ENCODE measurements around the gene PKNOX2.
A peak's percentile ranks its signal among the peaks of the same experiment; 100 is the strongest.

Gene PKNOX2

GRCh38 chr11:125382314-125382791 is 217.8 kb downstream of the PKNOX2 start:
- no peak for DNase-seq (ENCODE audit: low read depth)

GRCh38 chr11:125382822-125383221 is 218.3 kb downstream of the PKNOX2 start:
- DNase-seq (ENCODE audit: low read depth) = no peak

GRCh38 chr11:125384825-125385224 is 220.3 kb downstream of the PKNOX2 start:
- no peak for DNase-seq (ENCODE audit: low read depth)

- no peak for DNase-seq (ENCODE audit: low read depth)
Observed at GRCh38 chr11:125387901-125388300, 223.3 kb downstream of the PKNOX2 start.

GRCh38 chr11:125388611-125389010 is 224.1 kb downstream of the PKNOX2 start:
- DNase-seq (ENCODE audit: low read depth) = no peak

DNA sequence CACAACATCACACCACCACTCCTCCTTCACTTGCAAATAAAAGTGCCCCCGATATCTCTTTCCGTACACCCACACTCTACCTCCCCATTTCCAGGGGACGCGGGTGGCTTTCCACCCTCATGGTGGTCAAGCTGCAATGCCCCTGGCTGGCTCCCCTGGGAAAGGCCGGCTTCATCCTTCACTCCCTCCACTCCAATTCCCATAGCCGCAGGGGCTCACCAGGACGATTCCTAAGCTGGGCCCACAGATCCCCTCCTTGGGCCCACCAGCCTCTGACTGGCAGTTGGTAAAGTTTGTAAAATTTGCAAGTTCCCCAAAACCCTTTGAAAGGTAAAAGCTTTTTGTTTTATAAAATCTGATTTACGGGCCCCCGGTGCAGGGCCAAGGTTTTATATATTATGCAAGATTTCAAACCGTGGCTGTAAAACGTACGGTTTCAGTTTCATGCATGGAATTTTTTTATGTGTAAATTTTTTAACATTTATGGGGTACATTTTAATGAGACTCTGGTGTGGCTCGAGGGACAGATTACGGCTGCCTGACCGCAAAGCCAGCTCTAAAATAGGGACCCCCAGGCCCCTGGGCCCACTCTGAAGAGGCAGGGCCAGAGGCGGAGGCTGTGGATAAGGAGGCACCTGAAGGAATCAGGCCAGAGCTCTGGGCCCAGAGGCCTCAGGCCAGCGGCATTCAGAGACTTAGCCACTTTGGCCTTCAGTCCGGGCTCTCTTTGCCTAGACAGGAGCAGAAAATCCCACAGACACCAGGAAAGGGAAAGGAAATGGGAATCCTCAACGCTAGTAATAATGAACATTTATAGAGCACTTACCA is 225.0 kb downstream of the PKNOX2 start:
- no peak for DNase-seq (ENCODE audit: low read depth)

- DNase-seq (ENCODE audit: low read depth) = peak; percentile 21
Observed at GRCh38 chr11:125390946-125391345, 226.4 kb downstream of the PKNOX2 start.

DNA sequence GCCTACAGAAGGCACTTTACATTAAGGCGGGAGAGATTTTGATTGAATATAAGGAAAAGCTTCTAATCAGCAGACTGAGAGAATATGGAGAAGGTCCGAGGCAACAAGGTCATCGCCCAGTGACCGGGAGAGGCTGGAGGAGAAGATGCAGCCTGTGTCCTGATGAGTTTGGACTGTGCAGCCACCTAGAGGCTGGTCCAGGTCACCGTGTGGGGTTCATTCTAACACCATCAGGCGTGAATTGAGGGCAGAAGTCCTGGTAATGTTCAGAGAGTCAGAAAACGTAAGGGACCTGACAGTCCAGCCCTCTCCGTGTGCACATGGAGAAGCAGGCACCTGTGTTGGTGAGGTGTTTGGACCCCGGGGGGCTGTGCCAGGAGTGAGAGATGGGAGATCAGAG is 228.8 kb downstream of the PKNOX2 start:
- no peak for DNase-seq (ENCODE audit: low read depth)

DNA sequence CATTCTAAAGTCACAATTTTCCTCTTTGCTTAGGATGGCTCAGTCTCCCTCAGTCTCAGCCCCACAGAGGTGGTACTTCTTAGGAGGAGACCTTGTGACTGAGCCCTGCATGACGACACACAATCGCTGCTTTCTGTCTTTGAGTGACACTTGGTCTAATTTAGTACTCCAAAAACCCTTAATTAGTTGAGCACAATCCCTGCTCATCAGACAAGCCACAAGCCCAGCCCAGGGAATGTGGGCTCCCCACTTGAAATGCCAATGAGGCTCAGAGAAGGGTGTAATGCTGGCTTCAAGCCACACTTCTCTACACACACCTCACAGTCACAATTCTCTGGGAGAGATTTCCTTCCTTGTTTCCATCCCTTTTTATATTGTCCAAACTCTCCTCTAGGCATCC is 229.7 kb downstream of the PKNOX2 start:
- DNase-seq (ENCODE audit: low read depth) = no peak

DNA sequence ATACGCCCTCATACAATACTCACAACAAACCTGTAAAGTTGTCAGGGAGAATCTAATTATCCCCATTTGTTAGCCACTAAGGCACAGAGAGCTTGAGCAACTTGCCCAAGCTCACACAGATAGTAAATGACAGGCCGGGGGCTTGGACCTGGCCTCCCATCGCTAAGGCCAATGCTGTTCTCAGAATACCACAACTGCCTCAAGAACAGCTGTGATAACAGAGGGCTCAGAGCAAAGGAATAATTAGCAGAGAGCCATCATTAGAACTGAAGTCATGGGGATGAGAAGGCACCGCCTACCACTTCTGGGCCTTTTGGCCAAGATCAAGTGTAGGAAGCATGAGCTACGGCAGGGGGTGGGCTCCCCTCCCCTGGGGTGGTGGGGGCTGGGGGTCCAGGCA is 232.9 kb downstream of the PKNOX2 start:
- DNase-seq (ENCODE audit: low read depth) = no peak

- no peak for DNase-seq (ENCODE audit: low read depth)
Observed at GRCh38 chr11:125398475-125398874, 233.9 kb downstream of the PKNOX2 start.

DNA sequence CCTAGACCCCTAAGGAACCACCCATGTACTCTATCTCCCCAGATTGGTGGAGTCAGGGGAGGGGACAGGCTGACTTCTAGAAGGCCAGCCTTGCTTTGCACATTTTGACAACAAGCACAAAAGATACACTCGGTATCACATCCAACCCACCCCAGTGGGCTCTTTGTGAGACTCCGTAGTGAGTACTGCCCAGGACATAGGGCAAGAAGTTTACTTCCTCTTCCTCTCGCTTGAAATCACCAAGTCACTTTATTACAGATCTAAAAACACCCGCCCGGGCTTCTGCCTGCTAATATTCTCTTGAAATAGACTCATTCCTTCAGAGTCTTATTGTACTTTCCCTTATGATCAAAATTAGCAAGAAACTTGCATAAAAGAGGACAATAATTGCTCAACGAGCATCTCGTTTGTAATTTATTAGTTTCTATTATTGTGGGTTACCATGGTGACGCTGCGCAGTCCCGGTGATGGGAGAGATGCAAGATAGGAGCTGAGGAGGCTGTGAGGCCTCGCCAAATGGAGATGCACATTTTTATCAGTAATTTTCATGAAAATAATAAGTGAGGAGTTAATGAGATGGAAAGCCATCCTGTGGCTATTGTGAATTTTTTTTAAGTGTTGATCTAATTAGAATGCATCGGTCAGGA is 234.6 kb downstream of the PKNOX2 start:
- DNase-seq (ENCODE audit: low read depth) = no peak

- DNase-seq (ENCODE audit: low read depth) = no peak
Observed at GRCh38 chr11:125399945-125400344, 235.4 kb downstream of the PKNOX2 start.

GRCh38 chr11:125401235-125401634 is 236.7 kb downstream of the PKNOX2 start:
- no peak for DNase-seq (ENCODE audit: low read depth)

DNA sequence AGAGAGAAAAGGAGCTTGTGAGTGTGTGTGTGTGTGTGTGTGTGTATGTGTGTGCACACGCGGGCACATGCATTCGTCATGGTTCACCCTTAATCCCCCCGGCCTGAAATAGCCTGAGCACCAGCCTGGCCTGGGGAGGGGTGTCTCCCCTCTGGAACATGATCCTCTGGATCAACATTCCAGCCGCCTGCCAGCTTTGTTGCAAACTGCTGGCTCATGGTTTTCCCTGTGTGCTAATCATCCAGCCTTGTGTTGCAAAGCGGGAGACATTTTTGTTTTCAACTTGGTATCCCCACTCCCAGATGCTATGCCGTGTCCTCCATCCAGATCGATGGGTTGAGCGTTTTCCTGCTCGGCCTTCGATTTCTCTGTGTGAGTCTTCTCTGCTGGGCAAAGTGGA is 237.2 kb downstream of the PKNOX2 start:
- DNase-seq (ENCODE audit: low read depth) = peak; percentile 42

DNA sequence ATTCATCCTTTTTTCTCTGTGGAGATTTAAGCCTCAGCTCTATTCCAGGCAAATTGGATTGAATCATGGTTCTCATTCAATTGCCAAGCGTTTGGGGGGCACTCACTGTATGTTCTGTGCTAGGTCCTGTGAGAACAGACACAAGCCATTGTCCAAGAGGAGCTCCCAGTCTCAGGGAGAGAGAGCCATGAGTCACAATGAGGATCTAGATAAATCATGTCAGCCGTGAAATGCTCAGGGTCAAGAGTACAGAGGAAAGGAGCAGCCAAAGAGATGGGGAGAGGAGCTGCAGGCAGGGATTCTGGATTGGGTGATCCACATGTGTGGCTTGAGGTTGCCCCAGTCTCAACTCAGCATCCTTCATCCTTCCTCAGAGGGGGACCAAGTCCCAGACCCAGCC is 237.9 kb downstream of the PKNOX2 start:
- peak; percentile 53 for DNase-seq (ENCODE audit: low read depth)

DNA sequence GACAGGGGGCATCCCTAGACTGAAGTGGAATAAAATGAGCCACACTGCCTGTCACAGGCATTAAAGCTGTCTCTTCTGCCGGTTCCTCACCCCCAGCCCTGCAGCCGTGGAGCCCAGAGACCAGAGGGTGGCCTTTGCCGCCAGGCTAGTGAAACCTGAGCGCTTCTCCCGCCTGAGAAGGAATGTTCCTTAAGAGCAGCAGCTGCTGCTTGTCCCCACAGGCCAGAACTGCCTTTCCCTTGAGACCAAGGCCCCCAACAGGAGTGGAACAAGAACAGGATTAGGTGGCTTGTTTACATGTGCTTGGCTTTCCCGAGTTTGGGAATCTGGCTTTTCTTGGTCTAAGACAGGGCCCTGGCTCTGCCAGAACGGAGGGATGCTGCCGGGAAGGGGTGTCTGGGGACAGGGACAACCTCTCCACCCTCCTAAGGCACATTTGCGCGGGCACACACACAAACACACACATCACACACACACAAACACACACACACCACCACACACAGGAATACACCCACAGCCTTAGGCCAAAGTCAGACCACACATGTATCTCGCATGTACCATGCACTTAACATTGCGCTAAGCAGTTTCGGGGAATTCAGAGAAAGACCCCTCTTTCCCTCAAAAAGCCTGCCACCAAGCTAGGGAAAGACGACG is 239.7 kb downstream of the PKNOX2 start:
- no peak for DNase-seq (ENCODE audit: low read depth)

DNA sequence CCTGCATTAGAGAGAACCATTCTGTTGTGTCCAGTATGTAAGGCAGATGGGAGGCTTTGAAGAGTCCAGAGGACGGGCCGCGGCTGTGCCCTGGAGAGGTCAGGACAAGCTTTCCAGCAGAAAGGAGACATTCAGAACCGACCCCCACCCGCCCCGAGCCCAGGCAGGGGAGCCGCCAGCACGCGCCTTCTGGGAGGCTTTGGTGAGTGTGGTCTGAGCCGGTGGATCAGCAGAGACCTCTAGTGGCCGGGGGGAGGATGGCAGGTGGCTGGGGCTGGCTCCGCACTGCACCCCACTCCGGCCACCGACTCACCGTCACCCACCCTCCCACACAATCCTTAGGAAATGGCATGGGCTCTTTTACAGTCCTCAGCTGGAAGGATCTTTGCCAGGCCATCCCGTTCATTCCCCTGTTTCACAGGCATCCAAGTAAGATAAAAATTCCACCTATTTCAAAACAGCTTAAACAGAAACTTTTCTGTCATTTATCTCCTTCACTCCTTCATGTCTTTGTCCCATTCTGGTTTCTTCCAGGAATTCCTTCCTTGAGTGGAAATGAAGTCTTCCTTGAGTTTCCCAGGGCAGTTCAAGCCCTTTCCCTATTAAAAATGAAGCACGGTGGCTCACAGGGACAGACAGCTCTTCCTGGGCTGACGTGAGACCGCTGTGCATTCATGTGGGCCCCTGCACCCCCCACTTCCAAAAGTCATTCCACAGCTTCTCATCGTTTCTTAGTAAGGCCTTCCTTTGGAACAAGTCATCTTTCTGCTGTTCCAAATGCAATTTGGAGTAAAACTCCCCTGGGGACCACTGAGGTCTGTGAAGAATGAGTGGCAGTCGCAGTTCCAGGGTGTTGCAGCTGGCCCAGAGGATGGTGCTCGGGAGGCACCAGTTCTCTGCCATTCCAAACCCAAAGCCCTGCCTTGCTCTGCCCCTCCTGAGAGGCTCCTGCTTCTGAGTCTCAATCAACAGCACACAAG is 240.6 kb downstream of the PKNOX2 start:
- DNase-seq (ENCODE audit: low read depth) = peak; percentile 30

- no peak for DNase-seq (ENCODE audit: low read depth)
Observed at GRCh38 chr11:125407046-125407445, 242.5 kb downstream of the PKNOX2 start.

GRCh38 chr11:125408311-125408711 is 243.8 kb downstream of the PKNOX2 start:
- no peak for DNase-seq (ENCODE audit: low read depth)

DNA sequence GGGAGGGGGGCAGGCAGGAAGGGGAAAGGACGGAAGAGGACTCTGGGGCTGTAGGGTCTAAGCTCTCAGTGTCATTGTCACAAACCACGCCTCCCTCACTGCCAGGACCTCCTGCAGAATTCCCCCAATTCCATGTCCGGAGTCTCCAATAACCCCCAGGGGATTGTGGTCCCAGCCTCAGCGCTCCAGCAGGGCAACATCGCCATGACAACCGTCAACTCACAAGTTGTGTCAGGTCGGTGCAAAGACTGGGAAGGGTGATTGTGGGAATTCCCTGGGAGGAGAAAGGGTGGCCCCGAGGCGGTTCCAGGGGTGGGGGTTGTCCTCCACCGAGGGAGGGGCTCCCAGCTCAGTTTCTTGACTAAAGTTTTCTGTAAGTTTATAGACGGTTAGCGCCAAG is 245.5 kb downstream of the PKNOX2 start:
- DNase-seq (ENCODE audit: low read depth) = no peak

DNA sequence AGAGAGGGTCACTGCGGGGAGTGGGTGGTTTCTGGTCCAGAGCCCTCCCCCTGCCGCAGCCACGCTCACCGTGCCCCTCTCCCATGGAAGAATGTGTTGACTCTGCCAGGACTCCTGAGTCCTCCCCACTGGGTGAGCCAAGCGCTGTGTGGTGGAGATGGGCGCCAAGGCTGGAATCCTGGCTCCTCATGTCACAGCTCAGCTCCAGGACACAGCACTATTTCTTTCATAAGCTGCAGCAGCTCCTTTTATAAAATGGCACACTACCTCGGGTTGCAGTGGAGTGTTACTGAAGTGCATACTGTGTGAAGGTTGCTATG is 247.6 kb downstream of the PKNOX2 start:
- no peak for DNase-seq (ENCODE audit: low read depth)
